ENCODE measurements around the gene TK1.

Gene TK1

DNA sequence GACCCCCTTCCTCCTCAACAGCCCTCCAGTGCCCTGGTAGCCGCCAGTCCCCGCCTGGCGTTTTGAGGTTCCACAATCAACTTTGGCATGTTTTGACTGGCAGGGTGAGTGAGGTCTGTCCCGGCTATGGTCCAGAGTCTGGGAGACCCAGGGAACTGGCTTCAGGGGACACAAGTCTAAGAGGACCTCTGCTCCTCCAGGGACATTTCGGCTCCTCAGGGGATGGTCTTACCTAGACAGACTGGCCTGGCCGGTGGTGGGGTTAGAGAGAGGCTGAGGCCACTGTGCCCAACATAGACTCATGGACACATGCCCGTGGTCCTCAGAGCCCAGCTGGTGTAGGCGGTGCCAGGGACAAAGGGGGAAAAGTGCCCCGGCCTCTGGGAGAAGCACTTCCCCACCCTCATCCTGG, 54.1 kb downstream of the TK1 start:
- no peak for DNase-seq

DNA sequence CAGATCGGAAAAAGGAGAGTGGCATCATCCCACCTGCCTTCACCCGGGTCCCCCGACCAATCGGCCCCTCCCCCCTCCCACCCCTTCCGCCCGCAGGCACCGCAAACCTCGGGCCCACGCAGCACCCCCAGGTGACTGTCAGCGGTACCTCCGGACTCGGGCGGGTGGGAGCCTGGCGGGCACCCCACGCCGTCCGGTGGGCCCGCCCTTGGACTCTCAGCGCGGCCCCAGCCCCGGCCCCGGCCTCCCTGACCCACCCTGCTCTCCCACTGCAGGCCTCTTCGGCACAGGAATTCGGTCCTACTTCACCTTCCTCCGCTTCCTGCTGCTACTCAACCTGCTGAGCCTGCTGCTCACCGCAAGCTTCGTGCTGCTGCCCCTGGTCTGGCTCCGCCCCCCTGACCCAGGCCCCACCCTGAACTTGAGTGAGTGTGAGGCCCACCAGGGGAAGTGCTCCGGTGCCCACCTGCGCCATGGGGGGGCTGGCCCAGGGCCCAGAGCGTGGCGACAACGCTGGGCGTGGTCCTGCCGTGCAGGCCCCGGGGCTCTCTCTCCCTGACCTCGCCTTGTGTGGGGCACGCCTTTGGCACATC, 54.7 kb downstream of the TK1 start:
- DNase-seq: no peak

DNA sequence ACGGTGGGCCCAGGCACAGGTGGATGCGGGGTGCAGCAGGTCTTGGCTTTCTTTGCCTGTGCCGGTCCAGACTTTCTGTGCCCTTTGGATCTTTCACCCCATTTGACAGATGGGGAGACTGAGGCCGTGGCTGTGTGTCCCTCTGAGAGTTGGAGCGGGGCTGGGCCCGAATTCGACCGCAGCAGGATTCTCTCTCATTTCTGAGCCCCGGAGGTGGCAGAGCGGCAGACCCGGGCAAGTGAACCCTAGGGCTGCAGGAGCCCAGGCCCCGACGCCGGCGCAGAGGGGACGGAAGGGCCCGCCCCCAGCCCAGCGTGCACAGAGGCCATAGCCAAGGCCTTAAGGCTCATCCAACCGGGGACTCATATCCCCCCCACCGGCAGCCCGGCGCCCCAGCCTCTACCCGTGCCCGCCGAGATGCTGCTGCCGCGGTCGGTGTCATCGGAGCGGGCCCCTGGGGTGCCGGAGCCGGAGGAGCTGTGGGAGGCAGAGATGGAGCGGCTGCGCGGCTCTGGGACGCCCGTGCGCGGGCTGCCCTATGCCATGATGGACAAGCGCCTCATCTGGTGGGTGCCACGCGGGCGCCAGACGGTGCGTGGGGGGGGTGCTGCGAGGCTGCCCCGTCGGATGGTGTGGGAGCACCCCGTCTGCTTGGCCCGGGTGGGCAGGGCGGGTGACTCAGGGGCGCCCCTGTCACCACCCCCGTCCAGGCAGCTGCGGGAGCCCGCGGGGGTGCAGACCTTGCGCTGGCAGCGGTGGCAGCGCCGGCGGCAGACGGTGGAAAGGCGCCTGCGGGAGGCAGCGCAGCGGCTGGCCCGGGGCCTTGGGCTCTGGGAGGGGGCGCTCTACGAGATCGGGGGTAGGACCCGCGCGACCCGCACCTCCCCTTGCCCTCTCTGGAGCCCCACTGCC, 55.4 kb downstream of the TK1 start:
- no peak for DNase-seq

DNA sequence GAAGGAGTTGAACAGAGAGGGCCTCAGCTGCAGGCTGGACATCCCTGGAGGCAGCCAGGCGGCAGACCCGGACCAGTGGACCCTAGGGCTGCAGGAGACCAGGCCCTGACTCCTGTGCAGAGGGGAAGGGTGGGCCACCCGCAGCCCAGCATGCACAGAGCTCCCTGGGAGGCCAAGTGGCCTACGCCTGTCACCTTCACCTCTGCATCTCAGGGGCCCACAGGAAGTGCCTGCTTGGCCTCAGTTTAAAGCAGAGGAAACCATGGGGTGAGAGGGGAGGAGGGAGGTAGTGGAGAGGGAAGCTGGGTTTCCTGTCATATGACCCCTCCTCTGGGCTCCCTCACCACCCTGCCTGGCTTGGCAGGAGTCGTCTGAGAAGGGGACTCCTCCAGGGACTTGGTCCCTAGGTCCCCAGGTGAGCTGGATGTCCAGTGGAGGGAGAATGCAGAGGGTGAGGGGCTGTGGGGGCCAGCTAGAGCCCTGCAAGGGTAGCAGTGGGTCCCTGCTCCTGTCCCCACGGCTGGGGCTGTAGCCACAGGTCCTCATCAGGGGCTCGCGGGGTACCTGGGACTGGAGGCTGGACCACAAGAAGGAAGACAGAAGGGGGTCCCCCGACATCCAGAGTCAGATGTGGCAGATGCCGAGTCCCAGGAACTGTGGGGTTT, 56.3 kb downstream of the TK1 start, which contains the start of gene TMC8:
TSS of gene TMC8 (plus strand) at position 335 of the 665 bp plus-strand sequence. CDS start 818 bp downstream, outside the sequence.
- DNase-seq: no peak

DNA sequence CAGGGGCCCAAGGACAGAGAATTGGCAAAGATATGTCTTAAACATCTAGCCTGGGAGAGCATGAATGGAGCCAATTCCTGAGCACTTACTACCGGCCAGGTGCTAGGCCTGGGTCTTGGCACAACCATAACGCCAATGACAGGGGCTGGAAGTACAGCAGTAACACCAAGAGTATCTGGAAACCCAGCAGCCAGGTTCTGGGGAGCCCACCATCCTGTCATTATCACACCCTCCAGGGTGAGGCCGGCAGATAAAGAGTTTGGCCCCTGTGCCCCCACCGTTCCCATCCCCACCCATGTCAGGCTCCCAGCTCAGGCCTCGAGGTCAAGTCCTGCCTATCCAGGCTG, 56.8 kb downstream of the TK1 start:
- no peak for DNase-seq

DNA sequence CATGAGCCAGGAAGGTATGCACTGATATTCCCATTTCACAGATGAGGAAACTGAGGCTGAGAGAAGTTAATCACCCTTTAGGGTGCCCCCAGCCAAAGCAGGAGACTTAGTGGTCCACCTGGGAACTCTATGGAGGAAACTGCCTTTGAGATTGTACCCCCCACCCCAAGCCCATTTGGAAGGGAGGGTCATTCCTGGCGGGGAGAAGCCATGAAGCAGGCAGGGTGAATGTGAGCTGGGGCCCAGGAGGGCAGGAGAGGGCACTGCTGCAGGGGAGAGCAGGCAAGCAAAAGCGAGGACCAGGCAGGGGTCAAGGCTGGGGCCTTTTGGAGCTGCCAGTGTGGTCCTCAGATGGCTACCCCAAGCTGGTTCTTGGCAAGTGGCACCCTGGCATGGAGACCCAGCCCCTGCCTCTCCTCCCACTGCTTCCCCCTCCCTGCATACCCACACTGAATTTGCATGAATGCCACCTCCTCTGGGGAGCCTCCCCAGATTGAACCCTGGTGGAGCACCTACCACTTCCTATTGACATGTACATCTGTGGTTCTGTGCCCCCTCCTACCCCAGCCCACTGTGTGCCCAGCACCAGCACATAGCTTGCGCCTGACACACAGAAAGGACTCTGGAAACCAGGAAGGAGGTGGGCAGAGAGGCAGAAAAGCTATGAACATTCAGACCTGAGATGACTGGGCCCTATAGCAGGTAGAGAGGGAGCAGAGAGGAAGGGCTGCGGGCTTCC, 57.3 kb downstream of the TK1 start:
- no peak for DNase-seq

DNA sequence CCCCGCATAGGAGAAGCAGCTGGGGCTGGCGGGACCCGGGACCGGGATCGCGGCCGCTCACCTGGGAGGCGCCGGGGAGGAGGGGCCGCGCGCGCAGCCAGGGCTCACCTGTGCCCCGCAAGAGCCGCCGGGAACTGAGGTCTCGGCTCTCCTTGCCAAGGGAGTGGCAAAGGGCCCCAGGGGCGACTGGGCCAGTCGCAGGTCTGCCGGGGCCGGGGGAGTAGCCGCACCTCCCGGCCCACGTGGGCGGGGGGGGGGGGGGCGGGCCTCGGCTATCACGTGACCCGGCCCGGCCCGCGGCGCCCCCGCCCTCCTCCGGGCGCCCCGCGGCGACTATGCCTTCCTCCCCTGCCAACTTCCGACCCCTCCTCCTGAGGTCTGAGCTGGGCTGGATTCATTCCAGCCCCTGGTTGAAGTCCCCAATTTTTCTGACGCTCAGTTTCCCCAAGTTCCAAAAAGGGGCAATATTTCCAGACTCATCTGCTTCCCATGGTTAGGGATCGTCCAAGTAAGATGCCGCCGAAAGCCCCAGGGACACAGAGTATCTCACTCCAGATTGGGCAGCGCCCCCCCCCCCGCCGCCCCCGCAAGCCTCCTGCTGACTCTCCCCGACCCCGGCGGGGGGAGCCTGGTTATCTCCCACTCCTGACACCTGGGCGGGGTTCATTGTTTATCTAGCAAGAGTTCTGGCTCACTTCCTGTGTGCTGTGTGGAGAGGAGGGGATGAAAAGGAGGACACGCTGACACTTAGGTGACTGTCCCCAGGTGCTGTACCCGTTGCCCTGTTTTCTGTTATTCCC, 58.1 kb downstream of the TK1 start, which contains the start of gene TMC6:
TSS of gene TMC6 (minus strand) at position 205 of the 800 bp plus-strand sequence. CDS start 1,923 bp downstream, outside the sequence.
- DNase-seq: no peak

DNA sequence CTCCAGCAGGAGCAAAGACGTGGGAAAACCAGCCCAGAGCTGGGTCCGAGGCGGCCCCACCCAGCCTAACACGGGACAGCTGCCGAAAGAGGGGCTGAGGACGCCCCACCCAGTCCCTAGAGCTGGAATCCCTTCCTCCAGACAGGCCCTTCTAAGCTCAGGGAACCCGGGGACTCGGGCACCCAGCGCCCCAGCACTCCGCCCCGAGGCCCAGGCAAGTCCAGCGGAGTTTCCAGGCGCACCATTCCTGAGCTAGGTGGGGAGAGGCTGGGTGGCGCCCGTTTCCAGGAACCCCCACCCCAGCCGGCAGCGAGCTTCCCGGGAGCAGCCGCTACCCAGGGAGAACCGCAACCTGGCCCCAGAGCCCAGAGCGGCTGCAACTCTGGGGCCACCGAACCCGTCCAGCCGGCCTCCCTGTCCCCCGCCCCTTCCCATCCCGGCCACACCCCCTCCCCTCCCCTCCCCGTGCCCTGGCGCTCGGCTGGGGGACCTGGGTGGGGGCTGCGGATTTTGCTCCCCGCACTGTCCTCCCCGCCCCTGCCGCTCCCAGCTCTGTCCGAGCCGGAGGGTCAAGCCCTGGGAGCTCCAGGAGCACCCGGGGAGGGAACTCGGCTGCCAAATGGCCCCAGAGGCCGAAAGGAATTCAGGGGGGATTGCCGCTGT, 58.8 kb downstream of the TK1 start:
- no peak for DNase-seq

DNA sequence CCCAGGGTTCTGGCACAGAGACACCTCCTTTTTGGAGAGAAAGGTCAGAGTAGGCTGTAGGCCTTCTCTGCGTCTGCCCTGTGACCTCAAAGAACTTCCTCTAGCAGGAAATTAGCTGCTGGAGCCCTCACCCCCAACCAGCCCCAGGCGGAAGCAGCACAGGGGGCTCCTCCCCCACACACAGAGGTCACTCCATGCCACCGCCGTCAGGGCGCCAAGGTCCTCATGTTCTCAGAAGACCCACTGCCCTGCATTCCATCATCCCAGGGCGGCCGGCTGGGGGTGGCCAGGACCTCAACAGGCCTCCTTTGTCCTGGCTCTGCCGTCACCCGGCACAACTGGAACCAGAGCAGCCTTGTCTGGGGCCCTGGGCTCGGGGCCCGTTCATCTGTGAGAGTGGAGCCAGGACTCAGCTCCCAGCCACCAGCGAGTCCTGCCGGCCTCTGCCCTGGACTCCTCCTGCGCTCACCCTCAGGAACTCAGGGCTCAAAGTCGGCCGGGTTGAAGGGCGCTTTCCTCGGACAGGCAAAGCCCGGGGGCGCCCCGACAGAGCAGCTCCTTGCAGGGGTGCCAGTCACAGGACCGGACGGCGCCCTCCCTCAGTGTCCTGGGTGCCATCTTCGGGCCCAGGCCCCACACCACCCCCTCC, 59.5 kb downstream of the TK1 start:
- no peak for DNase-seq

DNA sequence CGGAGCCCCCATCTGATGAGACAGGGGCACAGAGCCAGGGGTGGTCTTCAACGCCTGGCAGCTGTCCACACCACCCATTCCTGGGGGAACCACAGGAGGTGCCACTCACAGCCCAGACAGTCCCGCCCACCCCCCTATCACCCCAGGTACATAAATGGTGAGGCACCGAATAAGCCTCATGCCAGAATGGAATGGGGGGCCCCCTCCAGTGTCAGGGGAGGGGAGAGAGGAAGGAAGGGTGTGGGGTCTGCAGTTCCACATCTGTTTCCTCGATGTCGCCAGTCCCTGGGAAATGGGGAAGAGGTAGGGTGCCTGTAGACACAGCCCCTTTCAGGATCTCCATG, 60.0 kb downstream of the TK1 start:
- no peak for DNase-seq

DNA sequence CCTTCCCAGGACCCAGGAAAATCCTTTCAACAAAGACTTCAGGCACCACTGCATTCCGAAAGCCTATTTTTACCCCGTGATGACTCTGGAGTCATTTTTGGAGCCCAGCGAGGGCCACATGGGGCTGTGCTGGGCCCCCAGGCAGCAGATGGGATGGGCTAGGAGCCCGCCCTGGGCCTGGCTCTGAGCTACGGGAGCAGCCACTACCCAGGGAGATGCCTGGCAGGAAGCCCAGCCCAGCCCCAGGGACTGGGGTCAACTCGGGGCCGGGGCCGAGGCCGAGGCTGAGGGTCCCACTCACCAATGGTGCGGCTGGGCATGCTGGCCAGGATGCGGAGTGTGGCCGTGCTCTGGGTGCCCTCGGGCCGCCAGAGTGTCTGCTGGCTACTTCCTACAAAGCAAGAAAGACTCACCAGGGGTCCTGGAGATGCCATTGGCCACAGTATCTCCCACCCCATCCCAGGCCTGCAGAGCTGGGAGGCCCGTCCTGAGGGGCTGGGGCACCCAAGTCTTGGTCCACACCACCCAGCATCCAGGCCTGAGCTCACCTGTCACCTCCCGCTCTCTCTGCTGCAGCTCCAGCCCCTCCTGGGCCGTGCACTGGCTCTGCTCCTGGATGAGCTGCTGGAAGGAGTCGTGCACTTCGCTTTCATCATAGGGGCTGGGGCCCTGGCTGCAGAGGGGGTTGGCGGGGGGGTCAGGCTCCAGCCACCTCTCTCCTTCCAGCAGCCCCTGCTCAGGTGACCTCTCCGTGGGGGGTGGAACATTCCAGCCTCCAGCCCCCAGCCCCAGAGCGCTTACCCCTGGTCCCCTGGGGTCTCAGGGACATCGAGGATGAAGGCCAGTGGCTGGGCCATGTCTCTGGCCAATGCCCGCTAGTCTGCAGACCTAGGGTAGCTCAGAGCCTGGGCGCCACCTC, 60.6 kb downstream of the TK1 start:
- peak; percentile 32 for DNase-seq

DNA sequence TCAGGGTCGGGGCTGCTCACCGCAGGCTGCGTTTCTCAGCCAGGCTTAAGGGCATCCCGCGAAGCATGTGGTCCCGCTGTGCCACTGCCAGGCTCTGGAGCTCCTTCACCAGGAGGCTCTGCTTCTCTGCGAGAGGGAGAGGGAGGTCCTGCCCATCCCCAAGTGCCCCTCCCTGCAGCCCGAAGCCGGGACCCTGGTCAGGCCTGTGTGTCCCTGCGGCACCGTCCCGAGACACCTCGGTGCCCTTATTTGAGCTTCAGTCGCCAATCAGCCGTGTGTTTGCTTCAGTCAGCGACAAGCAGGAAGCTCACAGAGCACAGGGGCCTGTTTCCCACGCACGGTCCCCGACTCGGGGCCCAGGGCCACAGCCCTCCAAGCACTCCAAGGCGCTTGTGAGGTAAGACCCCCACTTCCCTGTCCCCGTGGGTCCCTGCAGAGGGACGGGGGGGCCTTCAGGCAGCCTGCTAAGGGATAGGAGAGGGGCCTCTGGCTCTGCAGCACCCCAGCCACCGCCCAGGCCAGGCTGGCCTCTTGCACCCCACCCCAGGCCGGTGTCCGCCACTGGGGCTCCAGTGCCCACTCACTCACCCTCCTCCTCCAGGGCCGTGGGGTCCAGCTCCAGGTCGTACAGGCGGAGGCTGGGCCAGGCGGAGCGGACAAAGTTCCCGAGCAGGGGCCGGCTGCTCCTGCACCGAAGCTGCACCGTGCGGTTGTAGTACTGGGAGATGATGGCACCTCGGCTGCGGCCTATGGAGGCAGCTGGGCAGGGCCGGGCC, 61.5 kb downstream of the TK1 start:
- no peak for DNase-seq

DNA sequence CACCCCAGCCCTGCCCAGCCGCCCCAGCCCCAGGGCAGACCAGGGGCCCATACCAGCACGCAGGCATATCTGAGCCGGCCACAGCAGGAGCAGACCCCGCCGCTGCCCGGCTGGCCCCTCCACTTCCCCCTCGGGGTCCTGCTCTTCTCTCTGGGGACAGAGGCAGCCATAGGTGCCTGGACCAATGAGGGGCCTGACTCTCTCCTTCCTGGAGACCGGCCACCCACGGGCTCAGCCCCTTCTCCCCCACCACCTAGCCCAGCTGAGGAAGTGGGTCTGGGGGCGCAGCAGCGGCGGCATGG, 62.1 kb downstream of the TK1 start:
- DNase-seq: no peak
